ENCODE data around the gene LAMA2.
"Not testable (repeated sequence)": the region's sequence is repeated elsewhere in the genome, so short reads cannot be mapped to it uniquely, and the experiment has no call there.

The LAMA2 gene

GRCh38 chr6:129006724-129007514, 124.0 kb downstream of the LAMA2 start:
- DNase-seq (ENCODE audit: low read depth in 2 of 2) = no peak

DNA sequence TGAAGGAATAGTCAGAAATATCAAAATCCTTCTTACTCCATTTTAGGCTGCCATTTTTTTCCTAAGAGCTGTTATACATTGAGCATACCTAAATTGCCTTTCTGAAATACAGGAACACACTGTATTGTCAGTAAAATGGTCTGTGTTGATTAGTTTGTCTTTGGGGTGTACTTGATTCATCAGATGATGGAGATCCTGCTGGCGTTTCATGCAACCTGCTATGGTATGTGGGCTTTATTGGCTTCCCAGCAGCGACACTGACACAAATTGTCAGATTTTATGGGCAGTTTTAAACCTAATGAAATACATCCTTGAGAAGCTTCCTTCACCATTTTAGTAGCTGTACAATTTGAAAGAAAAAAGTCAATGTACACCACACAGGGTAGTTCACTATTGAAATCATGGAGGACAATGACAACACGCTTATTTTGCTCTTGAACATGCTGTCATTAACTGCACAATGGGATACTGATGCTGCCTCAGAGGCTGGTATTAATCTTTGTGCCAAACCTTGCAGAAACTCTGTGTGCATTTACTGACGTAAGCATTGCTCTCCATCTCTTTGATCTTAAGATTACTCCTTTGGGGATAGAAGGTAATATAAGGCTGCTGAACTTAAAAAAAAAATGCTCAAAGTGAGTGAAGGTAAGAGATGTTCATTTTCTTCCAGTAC, 124.9 kb downstream of the LAMA2 start:
- DNase-seq (ENCODE audit: low read depth in 2 of 2) = no peak

DNA sequence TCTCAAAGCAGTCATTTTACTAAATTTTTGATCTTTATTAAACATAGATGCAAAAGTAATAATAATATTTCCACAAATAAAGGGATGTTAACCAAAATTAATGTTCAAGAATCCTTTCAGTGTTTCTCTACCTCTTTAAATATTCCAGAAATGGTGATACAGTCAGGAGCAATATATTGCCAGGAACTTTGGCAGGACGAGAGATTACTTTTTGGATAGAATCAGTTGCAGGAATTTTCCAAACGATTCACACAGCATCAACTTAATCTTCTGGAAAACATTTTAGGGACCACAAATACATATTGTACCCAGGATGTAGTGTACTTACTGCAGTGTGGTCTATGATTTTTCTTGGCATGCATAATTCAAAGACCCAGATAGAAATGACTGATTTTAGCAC, 125.7 kb downstream of the LAMA2 start:
- no peak for DNase-seq (ENCODE audit: low read depth in 2 of 2)

DNA sequence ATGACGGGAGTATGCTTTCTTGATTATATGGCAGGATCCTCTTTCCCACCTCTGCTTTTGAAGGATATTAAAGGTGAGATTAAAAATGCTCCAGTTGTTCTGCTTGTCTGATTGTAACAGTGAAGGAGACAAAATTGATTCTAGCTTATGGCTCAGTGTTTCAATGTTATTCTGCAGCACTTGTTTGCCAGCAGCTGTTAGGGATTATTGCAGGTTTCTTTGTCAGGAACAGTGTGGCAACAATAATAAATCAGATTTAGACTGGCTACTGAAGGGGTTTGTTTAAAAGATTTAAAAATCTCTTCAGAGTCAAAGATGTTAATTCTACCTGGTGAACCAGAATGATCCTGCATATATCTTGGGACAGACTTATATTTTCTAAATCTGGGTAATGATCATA, 126.9 kb downstream of the LAMA2 start:
- no peak for DNase-seq (ENCODE audit: low read depth in 2 of 2)

- no peak for DNase-seq (ENCODE audit: low read depth in 2 of 2)
These were observed 131.4 kb downstream of the LAMA2 start for GRCh38 chr6:129014302-129014701.

DNA sequence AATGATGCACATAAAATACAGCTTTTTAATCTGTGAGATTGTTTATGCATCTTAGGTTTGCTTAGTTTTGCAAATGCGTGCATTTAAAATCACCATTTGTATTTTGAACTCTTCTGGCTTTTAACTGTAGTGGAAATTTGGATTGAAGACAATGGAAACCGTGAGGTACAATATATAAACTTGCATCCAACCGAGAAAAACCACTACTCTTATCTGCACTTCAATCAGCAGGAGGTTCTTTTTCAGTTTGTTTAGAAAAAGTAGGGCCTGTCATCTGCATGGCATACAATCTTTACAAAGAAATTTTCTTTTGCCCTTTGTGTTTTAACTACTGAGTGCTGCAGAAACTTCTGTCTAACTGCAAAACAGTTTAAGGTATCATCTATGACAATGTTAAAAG, 132.8 kb downstream of the LAMA2 start:
- no peak for DNase-seq (ENCODE audit: low read depth in 2 of 2)

DNA sequence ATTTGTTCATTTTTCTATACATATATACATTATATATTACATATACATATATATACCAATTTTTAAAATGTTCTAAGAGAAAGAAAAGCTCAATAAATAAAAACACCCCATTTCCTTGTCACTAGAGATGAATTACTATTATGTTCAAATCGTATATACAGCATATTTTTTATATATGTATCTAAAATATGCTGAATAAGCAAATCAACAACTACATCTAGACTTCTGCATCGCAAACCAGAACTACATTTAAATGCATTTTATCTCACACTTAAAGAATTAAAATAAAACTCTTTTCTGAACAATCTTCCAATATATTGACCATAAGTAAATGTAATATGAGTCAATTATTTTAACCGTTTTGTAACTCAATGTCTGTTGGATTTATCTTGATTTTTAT, 133.9 kb downstream of the LAMA2 start:
- DNase-seq (ENCODE audit: low read depth in 2 of 2) = no peak

GRCh38 chr6:129022011-129022553, 139.1 kb downstream of the LAMA2 start:
- no peak for DNase-seq (ENCODE audit: low read depth in 2 of 2)

GRCh38 chr6:129026601-129027000, 143.7 kb downstream of the LAMA2 start:
- no peak for DNase-seq (ENCODE audit: low read depth in 2 of 2)

DNA sequence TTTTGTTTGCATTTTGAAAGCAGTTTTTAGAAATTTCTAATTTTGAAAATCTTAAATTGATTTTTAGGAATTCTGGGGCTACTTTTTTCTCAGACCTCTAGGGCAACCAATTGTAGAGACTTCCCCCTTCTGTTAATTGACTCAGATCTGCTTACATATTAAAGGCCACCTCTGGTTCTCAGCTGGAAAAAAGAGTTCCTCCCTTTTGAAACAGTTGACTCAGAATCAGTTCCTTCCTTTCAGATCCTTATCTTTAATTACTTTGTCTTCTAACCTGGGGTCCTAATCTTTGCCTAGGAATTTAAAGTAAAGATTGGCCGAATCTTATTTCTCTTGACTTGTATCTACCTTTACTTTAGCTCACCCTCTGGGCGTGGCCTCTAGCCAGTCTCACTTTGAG, 146.8 kb downstream of the LAMA2 start:
- DNase-seq (ENCODE audit: low read depth in 2 of 2) = no peak

- no peak for DNase-seq (ENCODE audit: low read depth in 2 of 2)
These were observed 147.3 kb downstream of the LAMA2 start for GRCh38 chr6:129030215-129030614.

DNA sequence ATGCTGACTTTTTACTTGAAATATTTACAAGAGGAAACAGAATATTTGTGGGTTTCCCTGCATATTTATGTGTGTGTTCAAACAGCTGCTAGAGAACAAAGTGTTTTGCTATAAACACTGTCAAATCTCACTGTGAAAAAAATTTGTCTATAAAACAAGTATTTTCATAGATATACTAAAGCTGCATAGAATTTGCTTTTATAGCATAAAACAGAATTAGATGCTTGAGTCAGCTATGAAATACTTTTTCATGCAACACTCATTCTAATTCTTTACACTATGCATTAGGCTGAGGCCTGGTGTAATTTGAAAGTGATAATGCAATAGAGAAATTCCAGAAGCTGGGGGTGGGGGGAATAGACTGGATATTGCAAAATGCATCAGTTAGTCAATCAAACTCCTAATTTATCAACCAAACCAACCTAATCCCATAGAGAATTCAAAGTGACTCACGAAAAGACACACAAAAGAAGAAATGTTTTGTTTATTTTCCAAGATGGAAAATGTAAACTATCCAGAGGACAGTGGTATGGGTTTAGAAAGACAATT, 148.2 kb downstream of the LAMA2 start:
- no peak for DNase-seq (ENCODE audit: low read depth in 2 of 2)

GRCh38 chr6:129032602-129033001, 149.7 kb downstream of the LAMA2 start:
- no peak for DNase-seq (ENCODE audit: low read depth in 2 of 2)

DNA sequence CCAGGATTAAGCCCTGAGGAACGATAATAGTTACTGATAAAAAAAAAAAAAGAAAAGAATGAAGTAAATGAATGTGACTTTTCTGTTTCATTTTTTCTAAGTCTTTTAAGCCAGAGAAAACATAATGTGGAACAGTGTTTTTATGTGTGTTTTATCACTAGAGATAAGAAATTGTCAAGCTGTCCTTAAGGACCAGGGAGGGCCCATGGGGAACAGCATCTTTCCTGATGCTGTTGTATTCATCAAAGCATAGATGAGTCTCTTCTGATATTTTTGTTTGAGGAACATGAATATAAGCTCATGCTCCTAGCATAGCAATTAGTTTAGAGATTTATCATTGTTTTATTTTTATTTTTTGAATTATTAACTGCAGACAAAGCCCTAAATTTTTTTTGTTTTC, 150.2 kb downstream of the LAMA2 start:
- no peak for DNase-seq (ENCODE audit: low read depth in 2 of 2)

- DNase-seq (ENCODE audit: low read depth in 2 of 2) = no peak
These were observed 150.6 kb downstream of the LAMA2 start for GRCh38 chr6:129033581-129033980.

- DNase-seq (ENCODE audit: low read depth in 2 of 2) = no peak
These were observed 158.6 kb downstream of the LAMA2 start for GRCh38 chr6:129041563-129041962.

GRCh38 chr6:129046526-129046925, 163.6 kb downstream of the LAMA2 start:
- DNase-seq (ENCODE audit: low read depth in 2 of 2) = no peak

GRCh38 chr6:129047834-129048233, 164.9 kb downstream of the LAMA2 start:
- no peak for DNase-seq (ENCODE audit: low read depth in 2 of 2)

- no peak for DNase-seq (ENCODE audit: low read depth in 2 of 2)
These were observed 167.1 kb downstream of the LAMA2 start for GRCh38 chr6:129050086-129050485.

DNA sequence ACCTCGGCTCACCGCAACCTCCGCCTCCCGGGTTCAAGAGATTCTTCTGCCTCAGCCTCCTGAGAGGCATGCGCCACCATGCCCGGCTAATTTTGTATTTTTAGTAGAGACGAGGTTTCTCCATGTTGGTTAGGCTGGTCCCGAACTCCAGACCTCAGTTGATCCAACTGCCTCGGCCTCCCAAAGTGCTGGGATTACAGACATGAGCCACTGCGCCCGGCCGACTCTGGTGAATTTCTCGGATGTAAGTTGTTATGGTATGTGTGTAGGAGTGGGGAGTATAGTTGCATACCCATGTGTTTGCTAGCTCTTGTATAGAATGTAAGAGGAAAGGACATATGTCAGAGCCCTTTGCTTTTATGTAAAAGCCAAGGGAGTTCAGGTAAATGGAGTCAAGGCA, 170.2 kb downstream of the LAMA2 start:
- DNase-seq (ENCODE audit: low read depth in 2 of 2) = not testable (repeated sequence)

DNA sequence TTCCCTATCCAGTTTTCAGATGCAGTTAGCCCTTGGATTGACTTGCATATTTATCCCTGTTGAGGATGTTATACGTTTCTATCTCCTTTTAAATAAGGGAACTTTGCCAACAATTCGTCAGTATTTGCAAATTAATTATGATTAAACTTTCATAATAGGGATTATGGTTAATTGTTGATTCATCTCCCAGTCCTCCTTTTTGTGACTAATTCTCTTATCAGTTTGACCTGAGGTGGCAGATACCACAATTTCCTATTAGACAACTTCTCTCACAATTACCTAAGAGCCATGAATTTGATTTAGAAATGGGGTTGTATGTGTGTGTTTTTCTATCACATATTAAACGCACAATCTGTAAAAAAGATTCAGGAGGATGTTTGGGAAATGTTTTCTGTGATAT, 172.9 kb downstream of the LAMA2 start:
- no peak for DNase-seq (ENCODE audit: low read depth in 2 of 2)

GRCh38 chr6:129059650-129060049, 176.7 kb downstream of the LAMA2 start:
- DNase-seq (ENCODE audit: low read depth in 2 of 2) = no peak

DNA sequence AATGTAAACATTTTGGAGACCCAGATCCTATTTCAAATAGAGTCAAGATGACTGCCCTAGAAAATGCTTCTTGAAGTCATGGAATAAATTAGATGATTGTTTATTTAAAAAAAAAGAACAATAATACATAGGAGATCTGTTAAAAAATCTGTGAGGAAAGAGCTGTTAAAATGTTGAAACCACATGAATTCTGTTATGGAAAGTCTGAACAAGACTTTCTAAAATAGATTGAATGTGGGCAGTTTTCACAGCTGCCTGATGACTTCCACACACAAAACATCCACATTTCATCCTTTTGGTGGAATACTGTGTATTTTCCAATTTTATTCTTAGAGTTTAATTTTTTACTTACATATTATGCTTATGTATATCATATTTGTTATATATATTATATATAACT, 186.1 kb downstream of the LAMA2 start:
- DNase-seq (ENCODE audit: low read depth in 2 of 2) = no peak

Measured in stimulated activated CD8-positive, alpha-beta memory T cell treated with anti-CD3 and anti-CD28 coated beads, Interleukin-15, amount 100 ng/mL, for 4 hours (primary cell).